AG04449 (cell line): ENCODE results near the gene GANAB.

Experiments
- CTCF ChIA-PET: fragments of 350-600 bp; formaldehyde crosslinking; extraction: SDS; loops from one replicate; lab custom pipeline; 2021; ENCODE audit warnings: antibody characterized with exemption; lab: Yijun Ruan, JAX
- POLR2A ChIA-PET: fragments of 400-600, 350-600 bp; formaldehyde crosslinking; extraction: SDS; loops from one replicate; lab custom pipeline; 2020; ENCODE audit warnings: antibody characterized with exemption, inconsistent platforms; lab: Yijun Ruan, JAX
- DNase-seq: peaks from one replicate; pipeline ENCODE4 v3.0.0-alpha.2; 2010; ENCODE audit warnings: low read depth, low spot score
- H3K4me3 ChIP-seq: 2 replicates; pipeline ENCODE4 v1.5.1; 2011; ENCODE audit warnings: low read depth, mild to moderate bottlenecking, control low read depth, low read length
- TF ChIP-seq, protein P1 (sequence below): IDR thresholded peaks from one replicate; pipeline ENCODE4 v1.5.1; 2011; ENCODE audit warnings: mild to moderate bottlenecking, moderate library complexity, low read length, control low read depth, inconsistent platforms; ENCODE audit not compliant: insufficient read depth; ENCODE audit errors: missing control alignments

GANAB gene

GRCh38 chr11:62671236-62671607 is 24.8 kb upstream of the GANAB start:
- POLR2A ChIA-PET = interaction anchor here (0.6 to 2.1 kb wide), 10 partner anchors 10 to 213 kb away, joined by 3 to 15 read pairs (median 5); partner anchors contain the start of genes B3GAT3, EEF1G, INTS5 and LRRN4CL
- CTCF ChIA-PET = interaction anchor here (1.2 to 4.2 kb wide), 5 partner anchors 10 to 96 kb away, joined by 3 to 30 read pairs (median 8); partner anchors contain the start of gene LRRN4CL
- TF ChIP-seq, protein P1, sequence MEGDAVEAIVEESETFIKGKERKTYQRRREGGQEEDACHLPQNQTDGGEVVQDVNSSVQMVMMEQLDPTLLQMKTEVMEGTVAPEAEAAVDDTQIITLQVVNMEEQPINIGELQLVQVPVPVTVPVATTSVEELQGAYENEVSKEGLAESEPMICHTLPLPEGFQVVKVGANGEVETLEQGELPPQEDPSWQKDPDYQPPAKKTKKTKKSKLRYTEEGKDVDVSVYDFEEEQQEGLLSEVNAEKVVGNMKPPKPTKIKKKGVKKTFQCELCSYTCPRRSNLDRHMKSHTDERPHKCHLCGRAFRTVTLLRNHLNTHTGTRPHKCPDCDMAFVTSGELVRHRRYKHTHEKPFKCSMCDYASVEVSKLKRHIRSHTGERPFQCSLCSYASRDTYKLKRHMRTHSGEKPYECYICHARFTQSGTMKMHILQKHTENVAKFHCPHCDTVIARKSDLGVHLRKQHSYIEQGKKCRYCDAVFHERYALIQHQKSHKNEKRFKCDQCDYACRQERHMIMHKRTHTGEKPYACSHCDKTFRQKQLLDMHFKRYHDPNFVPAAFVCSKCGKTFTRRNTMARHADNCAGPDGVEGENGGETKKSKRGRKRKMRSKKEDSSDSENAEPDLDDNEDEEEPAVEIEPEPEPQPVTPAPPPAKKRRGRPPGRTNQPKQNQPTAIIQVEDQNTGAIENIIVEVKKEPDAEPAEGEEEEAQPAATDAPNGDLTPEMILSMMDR = no peak
- H3K4me3 ChIP-seq = peak overlapping the region; percentile 76
- no peak for DNase-seq

- TF ChIP-seq, protein P1 = no peak
- CTCF ChIA-PET = interaction anchor here (1.3 to 6.1 kb wide), 3 partner anchors 11 to 40 kb away, joined by 3 to 30 read pairs (median 26); no protein-coding TSS in a partner anchor
- no peak for DNase-seq
- POLR2A ChIA-PET = interaction anchor here (0.6 to 1.5 kb wide), 2 partner anchors 11 to 12 kb away, joined by 3 to 5 read pairs; no protein-coding TSS in a partner anchor
- no peak overlapping the region for H3K4me3 ChIP-seq
Observed at GRCh38 chr11:62669420-62670161, 23.2 kb upstream of the GANAB start.

GRCh38 chr11:62667460-62667859 is 21.0 kb upstream of the GANAB start:
- TF ChIP-seq, protein P1 = no peak
- DNase-seq = no peak
- CTCF ChIA-PET = interaction anchor here (0.6 to 6.1 kb wide), 8 partner anchors 10 to 272 kb away, joined by 3 to 26 read pairs (median 6); no protein-coding TSS in a partner anchor
- H3K4me3 ChIP-seq = no peak overlapping the region
- POLR2A ChIA-PET = interaction anchor here (0.7 to 3.3 kb wide), 7 partner anchors 10 to 174 kb away, joined by 3 to 46 read pairs (median 5); partner anchors contain the start of genes EEF1G, GANAB, TEX54 and TUT1

GRCh38 chr11:62666259-62666926 is 20.0 kb upstream of the GANAB start:
- no peak for DNase-seq
- H3K4me3 ChIP-seq = peak overlapping the region; percentile 92
- ChIA-PET POLR2A (interaction anchor here (0.7 to 3.3 kb wide), 17 partner anchors 9 to 271 kb away, joined by 3 to 58 read pairs (median 16); partner anchors contain the start of genes EEF1G, GANAB, INTS5 and LRRN4CL), CTCF (interaction anchor here (1.5 to 6.1 kb wide), 2 partner anchors 28 to 119 kb away, joined by 8 to 26 read pairs; no protein-coding TSS in a partner anchor)
- TF ChIP-seq, protein P1 = no peak

GRCh38 chr11:62665599-62666258 is 19.3 kb upstream of the GANAB start:
- CTCF ChIA-PET = interaction anchor here (0.7 to 6.1 kb wide), 11 partner anchors 12 to 271 kb away, joined by 3 to 26 read pairs (median 3); partner anchors contain the start of genes BSCL2, GNG3 and TUT1
- no peak for DNase-seq
- POLR2A ChIA-PET = interaction anchor here (0.5 to 3.3 kb wide), 40 partner anchors 9 to 271 kb away, joined by 3 to 58 read pairs (median 8); partner anchors contain the start of genes B3GAT3, EEF1G, GANAB and HNRNPUL2
- TF ChIP-seq, protein P1 = no peak
- H3K4me3 ChIP-seq = peak overlapping the region; percentile 92
